Measurements from ENCODE around the gene ZNF341. TPM values are rescaled to one million over a fixed set of nuclear protein-coding genes. Genes with fewer than 3 reads are reported as not detected.

ZNF341 gene
- total and polyA plus RNA-seq, 2 of the 8 experiments (the other 6 are each of a cell fraction or from before 2014, with no cell fraction given): 5.8 to 6.4 TPM

- TF ChIP-seq KDM1A (IDR thresholded peaks at IDR 0.05; ENCODE audit: borderline replicate concordance, low read length): no peak
Measured at GRCh38 chr20:33728463-33728862, 3.3 kb upstream of the ZNF341 start (continued).

All from H1 (cell line).